Measurements from ENCODE around the gene GMEB1.
"Not testable (repeated sequence)": the region's sequence is repeated elsewhere in the genome, so short reads cannot be mapped to it uniquely, and the experiment has no call there.

GMEB1 gene

GRCh38 chr1:28671254-28671780 is 2.7 kb downstream of the GMEB1 start:
- no peak for DNase-seq (ENCODE audit: low spot score)

- not testable (repeated sequence) for DNase-seq (ENCODE audit: low spot score)
Measured at GRCh38 chr1:28672971-28673370, 4.4 kb downstream of the GMEB1 start.

- no peak for DNase-seq (ENCODE audit: low spot score)
Measured at GRCh38 chr1:28675924-28676257, 7.3 kb downstream of the GMEB1 start.

- no peak for DNase-seq (ENCODE audit: low spot score)
Measured at GRCh38 chr1:28680151-28680550, 11.6 kb downstream of the GMEB1 start.

DNA sequence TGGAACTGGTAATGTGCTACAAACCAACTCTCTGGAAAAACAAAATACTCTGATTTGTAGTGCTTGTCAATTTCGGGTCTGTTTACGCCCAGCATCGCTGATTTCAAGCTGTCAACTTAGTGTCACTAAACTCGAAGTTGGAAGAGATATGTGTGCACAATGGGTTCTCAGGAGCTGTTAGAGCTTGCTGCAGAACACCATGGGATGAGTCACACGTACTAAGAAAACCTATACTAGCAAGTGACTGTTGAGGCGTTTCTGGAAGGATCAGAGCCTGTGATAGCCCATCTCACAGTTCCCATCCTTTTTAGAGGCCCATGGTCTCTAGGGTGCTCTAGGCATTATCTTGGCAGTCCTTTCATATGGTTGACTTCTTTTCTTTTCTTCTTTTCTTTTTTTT is 14.3 kb downstream of the GMEB1 start:
- DNase-seq (ENCODE audit: low spot score), result no peak

GRCh38 chr1:28684937-28685336 is 16.4 kb downstream of the GMEB1 start:
- DNase-seq (ENCODE audit: low spot score), result no peak

- not testable (repeated sequence) for DNase-seq (ENCODE audit: low spot score)
Measured at GRCh38 chr1:28691627-28692026, 23.0 kb downstream of the GMEB1 start.

DNA sequence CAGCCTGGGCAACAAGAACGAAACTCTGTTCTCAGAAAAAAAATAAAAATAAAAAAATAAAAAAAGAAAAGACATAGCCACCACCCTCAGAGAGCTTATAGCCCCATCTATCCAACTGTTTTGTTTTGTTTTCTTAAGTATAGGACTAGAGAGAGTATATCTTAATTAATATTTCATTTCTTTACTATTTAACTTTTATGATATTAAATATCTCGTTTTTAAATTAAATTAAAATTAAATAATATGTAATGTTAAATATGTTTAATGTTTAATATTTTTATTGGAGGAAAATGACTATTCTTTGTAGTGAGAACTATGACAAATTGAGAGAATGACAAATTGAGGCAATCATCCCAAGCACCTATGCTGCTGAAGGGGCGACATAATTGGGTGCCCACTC is 35.0 kb downstream of the GMEB1 start:
- no peak for DNase-seq (ENCODE audit: low spot score)

GRCh38 chr1:28716336-28716735 is 47.8 kb downstream of the GMEB1 start:
- no peak for DNase-seq (ENCODE audit: low spot score)

- no peak for DNase-seq (ENCODE audit: low spot score)
Measured at GRCh38 chr1:28718166-28718565, 49.6 kb downstream of the GMEB1 start.

- DNase-seq (ENCODE audit: low spot score), result peak; percentile 62
Measured at GRCh38 chr1:28718586-28719331, 50.2 kb downstream of the GMEB1 start.

GRCh38 chr1:28719332-28719619 is 50.7 kb downstream of the GMEB1 start:
- no peak for DNase-seq (ENCODE audit: low spot score)

DNA sequence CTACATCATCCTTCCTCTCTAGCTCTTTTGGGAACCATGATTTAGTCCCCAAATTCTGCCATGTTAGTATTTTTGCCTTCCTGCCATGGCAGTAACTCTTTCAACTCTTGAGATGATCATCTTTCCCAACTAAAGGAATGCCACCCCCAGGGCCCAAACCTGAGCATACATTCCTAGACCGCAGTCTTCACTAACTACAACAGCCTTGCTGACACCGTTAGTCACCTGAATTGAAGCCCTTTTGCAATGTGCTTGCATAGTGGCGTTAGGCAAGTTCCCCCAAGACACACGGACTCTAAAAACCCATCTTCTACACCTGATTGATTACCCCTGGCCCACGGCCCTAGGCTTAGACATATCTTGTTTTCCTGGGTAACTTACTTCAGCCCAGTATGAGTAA is 51.8 kb downstream of the GMEB1 start:
- DNase-seq (ENCODE audit: low spot score), result no peak

- DNase-seq (ENCODE audit: low spot score), result not testable (repeated sequence)
Measured at GRCh38 chr1:28721927-28722326, 53.3 kb downstream of the GMEB1 start.

DNA sequence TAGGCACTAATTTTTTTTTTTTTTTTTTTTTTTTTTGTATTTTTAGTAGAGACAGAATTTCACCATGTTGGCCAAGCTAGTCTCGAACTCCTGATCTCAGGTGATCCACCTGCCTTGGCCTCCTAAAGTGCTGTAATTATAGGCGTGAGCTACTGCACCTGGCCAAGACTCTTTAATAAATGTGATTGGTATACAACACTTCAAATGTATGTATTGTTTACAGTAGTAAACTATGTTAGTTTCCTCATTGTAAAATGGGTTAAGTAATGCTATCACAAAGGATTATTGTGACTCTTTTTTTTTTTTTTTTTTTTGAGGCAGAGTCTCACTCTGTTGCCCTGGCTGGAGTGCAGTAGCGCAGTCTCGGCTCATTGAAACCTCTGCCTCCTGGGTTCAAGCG is 56.8 kb downstream of the GMEB1 start:
- not testable (repeated sequence) for DNase-seq (ENCODE audit: low spot score)

GRCh38 chr1:28735961-28736449 is 67.4 kb downstream of the GMEB1 start:
- DNase-seq (ENCODE audit: low spot score), result no peak

- peak; percentile 98 for DNase-seq (ENCODE audit: low spot score)
Measured at GRCh38 chr1:28736450-28737306, 68.1 kb downstream of the GMEB1 start, which contains the start of gene YTHDF2. Gene YTHDF2 (plus strand): TSS chr1:28736940. CDS start chr1:28737121, 181 bp downstream.

DNA sequence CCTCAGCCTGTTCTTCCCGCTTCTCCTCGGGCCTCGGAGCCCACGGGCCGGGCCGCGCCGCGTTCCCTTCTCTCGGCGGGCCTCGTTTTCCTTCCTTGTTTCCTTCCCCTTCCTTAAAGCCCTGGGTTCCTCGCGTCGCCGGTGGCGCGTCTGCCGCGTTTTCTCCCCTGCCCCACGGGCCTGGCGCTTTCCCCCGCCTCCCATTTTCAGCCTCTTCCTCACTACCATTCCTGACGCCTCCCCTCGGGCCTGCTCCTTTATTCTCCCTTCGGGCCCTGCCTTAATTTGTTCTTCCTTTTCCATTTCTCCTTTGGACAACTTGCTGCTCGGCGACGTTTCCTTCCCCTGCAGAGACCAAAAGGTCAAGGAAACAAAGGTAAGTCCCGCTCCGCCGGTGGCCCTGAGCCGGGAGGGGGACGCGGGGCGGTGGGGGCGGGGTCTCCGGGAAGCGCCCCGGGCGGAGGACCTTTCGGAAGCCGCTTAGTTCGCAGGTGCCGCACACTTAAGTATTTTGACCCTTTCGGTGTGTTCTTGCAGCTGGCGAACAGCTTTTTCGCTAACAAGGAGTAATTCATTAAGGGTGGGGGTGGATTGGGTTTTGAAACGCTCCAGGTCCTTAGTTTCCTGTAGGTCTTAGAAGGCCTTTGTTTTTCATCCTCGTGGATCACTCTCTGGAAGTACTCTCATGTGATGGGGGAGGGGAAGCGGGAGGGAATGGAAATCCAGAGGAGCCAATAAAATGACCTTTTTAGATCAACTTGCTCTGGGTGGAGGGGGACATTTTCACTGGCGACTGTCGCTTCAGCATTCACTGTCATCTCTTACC is 68.9 kb downstream of the GMEB1 start:
- DNase-seq (ENCODE audit: low spot score), result peak; percentile 68

GRCh38 chr1:28740118-28740517 is 71.5 kb downstream of the GMEB1 start:
- DNase-seq (ENCODE audit: low spot score), result no peak

DNA sequence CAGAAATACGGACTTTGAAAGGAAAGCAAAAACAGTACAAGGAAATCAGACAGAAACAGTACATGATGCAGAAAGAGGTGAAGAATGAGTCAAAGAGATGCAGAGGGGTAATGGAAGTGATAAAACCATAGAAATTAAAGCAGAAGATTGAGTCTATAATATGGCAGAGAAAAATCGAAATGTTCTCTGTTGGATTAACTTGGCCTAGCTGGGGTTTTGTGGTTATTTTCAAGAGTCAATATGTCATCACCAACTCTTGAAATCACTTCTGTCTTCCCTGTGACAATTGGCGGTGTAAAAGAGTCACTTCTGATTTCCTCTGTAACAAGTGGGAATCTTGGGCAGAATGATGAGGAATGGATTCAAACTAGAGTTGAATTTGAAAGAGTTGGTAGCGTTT is 75.6 kb downstream of the GMEB1 start:
- DNase-seq (ENCODE audit: low spot score), result no peak

- DNase-seq (ENCODE audit: low spot score), result no peak
Measured at GRCh38 chr1:28745653-28746173, 77.1 kb downstream of the GMEB1 start.

DNA sequence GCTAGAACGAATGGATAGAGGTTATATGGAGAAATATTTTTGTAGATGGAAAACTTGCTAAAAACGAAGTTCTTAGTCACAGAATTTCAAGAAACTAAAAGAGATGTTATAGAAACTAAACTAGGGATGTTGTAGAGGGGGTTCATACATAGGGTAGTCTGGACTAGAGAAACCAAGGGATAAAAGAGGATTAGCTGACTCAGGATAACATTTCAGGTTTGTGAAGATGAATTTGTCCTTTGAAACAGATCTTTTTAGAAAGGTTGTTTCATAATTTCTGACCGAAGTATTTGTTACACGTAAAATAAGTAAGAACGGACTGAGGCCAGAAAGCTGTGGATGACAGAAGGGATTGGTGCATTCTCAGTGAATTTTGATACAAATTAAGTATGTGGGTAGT is 81.7 kb downstream of the GMEB1 start:
- no peak for DNase-seq (ENCODE audit: low spot score)
